Mammary epithelial cell (primary cell): Measurements from ENCODE around the gene OTUD6A.

ENCODE experiments used
- CTCF ChIP-seq, 2 donors: IDR thresholded peaks in 1 of 2; conservative IDR thresholded peaks in 1 of 2; 2 replicates each; pipeline ENCODE4 v1.5.1; 2011 to 2012; ENCODE audit warnings: inconsistent platforms in 2 of 2, low read length in 2 of 2, mild to moderate bottlenecking in 2 of 2, control low read depth in 1 of 2, low read depth in 1 of 2; ENCODE audit not compliant: insufficient read depth in 1 of 2; ENCODE audit errors: extremely low read depth in 1 of 2
- EZH2 ChIP-seq: IDR thresholded peaks from 2 replicates; pipeline ENCODE4 v1.6.1; 2012; ENCODE audit warnings: low read length, inconsistent platforms, borderline replicate concordance

- TF ChIP-seq CTCF (conservative IDR thresholded peaks at IDR 0.05 in 1 of 2, IDR thresholded peaks at IDR 0.05 in 1 of 2; ENCODE audit: extremely low read depth in 1 of 2, insufficient read depth in 1 of 2, low read depth in 1 of 2, low read length in 2 of 2) (no peak), EZH2 (no peak)
Observed at GRCh38 chrX:70013466-70014381, 48.5 kb upstream of the OTUD6A start.
